H1 (cell line): ENCODE data around the gene MAPKAPK2. TPM values are rescaled to one million over a fixed set of nuclear protein-coding genes. Genes with fewer than 3 reads are reported as not detected.

Experiments used
- polyA plus RNA-seq, 7 experiments: library from polyadenylated mRNA; depleted of rRNA in 3 of 7; stranded (reverse) in 5 of 7; unstranded in 2 of 7; fragments of >200 nt in 5 of 7; fragments of 200-250 nt in 2 of 7; gene quantifications; 1 replicate in 5 of 7; 2 replicates in 1 of 7; 4 replicates in 1 of 7; pipeline versions ENCODE4 v1.2.1 to v1.2.3, GENCODE V29; 2011 to 2013; ENCODE audit warnings: missing spikeins in 2 of 7, mixed read lengths in 2 of 7
- total RNA-seq: library from RNA; stranded (reverse); fragmentation: NEBNext Ultra II Directional; extraction: Animal tissue kit (Norgen Biotek cat#: 25700); gene quantifications from 2 replicates; pipeline ENCODE4 v1.2.1, GENCODE V29; 2021
- TF ChIP-seq, protein P1 (sequence below), 3 experiments: IDR thresholded peaks; 1 replicate in 2 of 3; 2 replicates in 1 of 3; pipeline versions ENCODE4 v1.5.1 to v1.6.1; 2011; ENCODE audit warnings: low read length in 3 of 3, mild to moderate bottlenecking in 3 of 3, inconsistent platforms in 2 of 3, low read depth in 1 of 3, moderate library complexity in 1 of 3; ENCODE audit not compliant: insufficient read depth in 1 of 3; ENCODE audit errors: control extremely low read depth in 1 of 3

The MAPKAPK2 gene
- total and polyA plus RNA-seq, 2 of the 8 experiments (the other 6 are each of a cell fraction or from before 2014, with no cell fraction given): 27.5 to 44.9 TPM

DNA sequence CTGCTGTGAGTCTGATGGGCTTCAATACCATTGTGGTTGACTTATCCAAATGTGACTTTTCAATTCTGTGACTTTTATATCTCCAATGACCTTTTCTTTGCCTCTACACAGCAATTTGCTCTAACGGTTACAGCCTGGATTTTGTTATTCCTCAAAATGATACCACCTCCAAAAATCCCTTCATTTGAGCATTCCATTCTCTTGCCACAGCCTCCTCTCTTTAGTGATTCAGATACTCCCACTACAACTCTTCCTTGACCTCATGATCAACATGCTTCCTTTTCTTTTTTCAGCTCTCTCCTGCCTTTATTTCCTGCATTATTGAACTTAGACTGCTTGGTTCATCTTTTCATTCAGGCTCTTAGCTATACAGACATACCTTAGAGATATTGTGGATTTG lies 69.3 kb downstream of the MAPKAPK2 start (continued):
- TF ChIP-seq, protein P1, sequence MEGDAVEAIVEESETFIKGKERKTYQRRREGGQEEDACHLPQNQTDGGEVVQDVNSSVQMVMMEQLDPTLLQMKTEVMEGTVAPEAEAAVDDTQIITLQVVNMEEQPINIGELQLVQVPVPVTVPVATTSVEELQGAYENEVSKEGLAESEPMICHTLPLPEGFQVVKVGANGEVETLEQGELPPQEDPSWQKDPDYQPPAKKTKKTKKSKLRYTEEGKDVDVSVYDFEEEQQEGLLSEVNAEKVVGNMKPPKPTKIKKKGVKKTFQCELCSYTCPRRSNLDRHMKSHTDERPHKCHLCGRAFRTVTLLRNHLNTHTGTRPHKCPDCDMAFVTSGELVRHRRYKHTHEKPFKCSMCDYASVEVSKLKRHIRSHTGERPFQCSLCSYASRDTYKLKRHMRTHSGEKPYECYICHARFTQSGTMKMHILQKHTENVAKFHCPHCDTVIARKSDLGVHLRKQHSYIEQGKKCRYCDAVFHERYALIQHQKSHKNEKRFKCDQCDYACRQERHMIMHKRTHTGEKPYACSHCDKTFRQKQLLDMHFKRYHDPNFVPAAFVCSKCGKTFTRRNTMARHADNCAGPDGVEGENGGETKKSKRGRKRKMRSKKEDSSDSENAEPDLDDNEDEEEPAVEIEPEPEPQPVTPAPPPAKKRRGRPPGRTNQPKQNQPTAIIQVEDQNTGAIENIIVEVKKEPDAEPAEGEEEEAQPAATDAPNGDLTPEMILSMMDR (IDR thresholded peaks at IDR 0.05; ENCODE audit: control extremely low read depth in 1 of 3, insufficient read depth in 1 of 3, low read depth in 1 of 3, low read length in 3 of 3): no peak
